ENCODE results near the gene SEC16A.

The SEC16A gene

GRCh38 chr9:136499935-136500910, 17.4 kb upstream of the SEC16A start:
- ChIA-PET POLR2A (no interaction called here), CTCF (interaction anchor here (0.9 to 11.1 kb wide), 3 partner anchors 14 to 132 kb away, joined by 4 to 131 read pairs (median 4); no protein-coding TSS in a partner anchor)
- H3K4me3 ChIP-seq (ENCODE audit: low read depth, low read length) = no peak overlapping the region
- DNase-seq (ENCODE audit: low read depth, low spot score) = no peak
- no peak for TF ChIP-seq CTCF (IDR thresholded peaks at IDR 0.05; ENCODE audit: insufficient read depth, low read length, missing control alignments)

- H3K4me3 ChIP-seq (ENCODE audit: low read depth, low read length) = no peak overlapping the region
- ChIA-PET POLR2A (no interaction called here), CTCF (interaction anchor here (1.2 to 11.1 kb wide), 2 partner anchors 13 to 133 kb away, joined by 4 to 131 read pairs; no protein-coding TSS in a partner anchor)
- no peak for DNase-seq (ENCODE audit: low read depth, low spot score)
- no peak for TF ChIP-seq CTCF (IDR thresholded peaks at IDR 0.05; ENCODE audit: insufficient read depth, low read length, missing control alignments)
Observed at GRCh38 chr9:136499071-136499934, 16.5 kb upstream of the SEC16A start.

- ChIA-PET POLR2A (no interaction called here), CTCF (interaction anchor here (1.5 to 11.1 kb wide), 2 partner anchors 12 to 131 kb away, joined by 4 to 131 read pairs; no protein-coding TSS in a partner anchor)
- H3K4me3 ChIP-seq (ENCODE audit: low read depth, low read length) = no peak overlapping the region
- no peak for TF ChIP-seq CTCF (IDR thresholded peaks at IDR 0.05; ENCODE audit: insufficient read depth, low read length, missing control alignments)
- no peak for DNase-seq (ENCODE audit: low read depth, low spot score)
Observed at GRCh38 chr9:136497916-136498695, 15.3 kb upstream of the SEC16A start.

GRCh38 chr9:136496801-136497620, 14.2 kb upstream of the SEC16A start:
- CTCF ChIA-PET = interaction anchor here (0.9 to 11.1 kb wide), 4 partner anchors 11 to 174 kb away, joined by 3 to 131 read pairs (median 8); no protein-coding TSS in a partner anchor
- H3K4me3 ChIP-seq (ENCODE audit: low read depth, low read length) = no peak overlapping the region
- POLR2A ChIA-PET = no interaction called here

More at GRCh38 chr9:136496801-136497620, 14.2 kb upstream of the SEC16A start:
- TF ChIP-seq CTCF (IDR thresholded peaks at IDR 0.05; ENCODE audit: insufficient read depth, low read length, missing control alignments) = no peak
- DNase-seq (ENCODE audit: low read depth, low spot score) = no peak
